Astrocyte of the spinal cord (primary cell): ENCODE results near the gene IFFO2.

ENCODE experiments used
- DNase-seq: peaks from one replicate; pipeline ENCODE4 v3.0.0; 2011; ENCODE audit warnings: low read depth, low spot score
- H3K4me3 ChIP-seq: 2 replicates; pipeline ENCODE4 v1.5.1; 2011; ENCODE audit warnings: low read depth, mild to moderate bottlenecking, low read length, moderate library complexity
- in situ Hi-C: cut with HindIII; loops from 2 replicates; pipeline ENCODE4 v1.10.0; 2017; ENCODE audit warnings: low sequenced_read_pairs
- TF ChIP-seq, protein P1 (sequence below): IDR thresholded peaks from 2 replicates; pipeline ENCODE4 v1.5.1; 2012; ENCODE audit warnings: low read depth, mild to moderate bottlenecking, low read length, inconsistent platforms

The IFFO2 gene

DNA sequence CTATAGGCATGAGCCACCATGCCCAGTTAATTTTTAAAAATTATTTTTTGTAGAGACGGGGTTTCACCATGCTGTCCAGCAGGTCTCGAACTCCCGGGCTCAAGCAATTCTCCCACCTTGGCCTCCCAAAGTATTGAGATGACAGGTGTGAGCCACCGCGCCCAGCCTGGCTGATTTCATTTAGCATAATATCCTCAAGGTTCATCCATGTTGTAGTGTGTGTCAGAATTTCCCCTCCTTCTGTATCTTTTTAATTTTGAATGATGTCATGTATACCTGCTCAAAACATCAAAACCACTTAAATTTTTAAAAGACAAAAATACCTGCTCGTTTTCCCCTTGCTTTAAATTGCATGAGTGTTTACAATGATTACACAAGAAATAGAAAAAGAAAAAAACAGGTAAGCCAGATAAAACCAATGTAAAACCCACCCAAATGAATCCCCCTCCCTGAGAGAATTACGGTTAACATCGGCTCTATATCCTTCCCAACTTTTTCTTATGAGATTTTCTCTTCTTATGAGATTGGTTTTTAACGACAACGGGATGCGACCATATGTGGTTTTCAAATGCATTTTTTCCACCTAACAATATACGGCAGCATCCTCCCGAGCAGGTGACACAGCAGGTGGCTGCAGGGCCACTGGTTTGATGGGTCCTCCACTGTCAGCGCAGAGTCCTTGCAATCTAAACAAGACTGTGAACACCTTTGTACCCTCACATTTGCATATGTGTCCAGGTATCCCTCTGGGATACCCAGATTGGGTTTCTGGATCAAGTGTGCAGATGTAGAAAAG, 22.1 kb downstream of the IFFO2 start:
- no peak overlapping the region for H3K4me3 ChIP-seq
- in situ Hi-C loops, result no loop called here
- no peak for DNase-seq
- TF ChIP-seq, protein P1, sequence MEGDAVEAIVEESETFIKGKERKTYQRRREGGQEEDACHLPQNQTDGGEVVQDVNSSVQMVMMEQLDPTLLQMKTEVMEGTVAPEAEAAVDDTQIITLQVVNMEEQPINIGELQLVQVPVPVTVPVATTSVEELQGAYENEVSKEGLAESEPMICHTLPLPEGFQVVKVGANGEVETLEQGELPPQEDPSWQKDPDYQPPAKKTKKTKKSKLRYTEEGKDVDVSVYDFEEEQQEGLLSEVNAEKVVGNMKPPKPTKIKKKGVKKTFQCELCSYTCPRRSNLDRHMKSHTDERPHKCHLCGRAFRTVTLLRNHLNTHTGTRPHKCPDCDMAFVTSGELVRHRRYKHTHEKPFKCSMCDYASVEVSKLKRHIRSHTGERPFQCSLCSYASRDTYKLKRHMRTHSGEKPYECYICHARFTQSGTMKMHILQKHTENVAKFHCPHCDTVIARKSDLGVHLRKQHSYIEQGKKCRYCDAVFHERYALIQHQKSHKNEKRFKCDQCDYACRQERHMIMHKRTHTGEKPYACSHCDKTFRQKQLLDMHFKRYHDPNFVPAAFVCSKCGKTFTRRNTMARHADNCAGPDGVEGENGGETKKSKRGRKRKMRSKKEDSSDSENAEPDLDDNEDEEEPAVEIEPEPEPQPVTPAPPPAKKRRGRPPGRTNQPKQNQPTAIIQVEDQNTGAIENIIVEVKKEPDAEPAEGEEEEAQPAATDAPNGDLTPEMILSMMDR, result no peak

DNA sequence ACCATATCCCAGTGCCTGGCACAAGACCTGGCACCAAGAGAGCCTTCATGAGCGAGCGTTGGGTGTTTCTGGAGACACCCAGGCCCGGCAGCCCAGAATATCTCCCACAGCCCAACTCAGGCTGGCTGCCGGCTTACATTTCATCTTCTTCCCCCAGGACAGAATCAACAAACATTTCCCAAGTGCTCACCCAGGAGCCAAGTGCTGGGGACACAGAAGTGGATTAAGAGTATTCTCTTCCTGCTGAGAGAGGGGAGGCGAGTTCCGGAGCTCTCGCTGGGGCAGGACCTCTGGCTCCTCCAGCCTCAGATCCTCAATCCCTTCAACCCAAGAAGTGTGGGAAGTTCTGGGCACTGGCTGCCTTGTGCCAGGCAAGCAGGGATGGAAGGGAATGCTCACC, 23.6 kb downstream of the IFFO2 start:
- no peak for DNase-seq
- TF ChIP-seq, protein P1, result no peak
- no peak overlapping the region for H3K4me3 ChIP-seq
- in situ Hi-C loops, result no loop called here

DNA sequence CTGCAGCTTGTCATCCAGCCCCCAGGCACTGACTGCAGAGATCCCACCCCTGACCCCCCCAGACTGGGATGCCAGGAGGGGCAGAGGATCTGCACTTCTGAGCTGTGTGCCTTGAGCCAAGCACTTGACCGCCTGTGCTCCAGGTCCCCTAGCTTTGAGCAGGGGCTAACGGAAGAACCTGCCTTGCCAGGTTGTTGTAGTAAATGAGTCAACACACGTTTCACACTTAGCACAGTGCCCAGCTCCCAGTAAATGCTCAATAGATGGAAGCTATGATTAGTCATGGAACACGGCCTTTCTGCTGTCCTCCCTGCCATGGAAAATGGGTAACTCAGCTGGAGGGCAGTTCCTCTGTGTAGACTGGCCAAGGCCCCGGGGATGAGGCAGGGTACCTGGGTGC, 24.1 kb downstream of the IFFO2 start:
- in situ Hi-C loops, result no loop called here
- no peak for DNase-seq
- no peak overlapping the region for H3K4me3 ChIP-seq
- TF ChIP-seq, protein P1, result no peak

DNA sequence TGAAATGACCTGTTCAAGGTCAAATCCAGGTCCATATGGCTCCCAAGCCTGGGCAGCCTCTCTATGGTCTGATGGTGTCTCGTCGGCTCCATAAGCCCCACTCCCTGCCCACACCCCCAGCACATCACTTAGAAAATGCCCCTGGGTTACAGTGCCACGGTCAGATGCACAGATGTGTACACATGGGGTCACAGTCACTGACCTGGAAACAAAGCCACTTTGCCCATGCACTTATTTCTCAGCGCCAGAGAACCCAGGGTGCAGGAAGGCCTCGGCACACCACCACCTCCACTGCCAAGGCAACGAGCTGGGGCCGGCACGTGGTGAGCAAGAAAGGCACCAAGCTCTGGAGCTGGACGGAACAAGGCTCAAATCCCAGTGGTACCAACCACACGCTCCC, 24.7 kb downstream of the IFFO2 start:
- no peak overlapping the region for H3K4me3 ChIP-seq
- in situ Hi-C loops, result no loop called here
- TF ChIP-seq, protein P1, result no peak
- no peak for DNase-seq

DNA sequence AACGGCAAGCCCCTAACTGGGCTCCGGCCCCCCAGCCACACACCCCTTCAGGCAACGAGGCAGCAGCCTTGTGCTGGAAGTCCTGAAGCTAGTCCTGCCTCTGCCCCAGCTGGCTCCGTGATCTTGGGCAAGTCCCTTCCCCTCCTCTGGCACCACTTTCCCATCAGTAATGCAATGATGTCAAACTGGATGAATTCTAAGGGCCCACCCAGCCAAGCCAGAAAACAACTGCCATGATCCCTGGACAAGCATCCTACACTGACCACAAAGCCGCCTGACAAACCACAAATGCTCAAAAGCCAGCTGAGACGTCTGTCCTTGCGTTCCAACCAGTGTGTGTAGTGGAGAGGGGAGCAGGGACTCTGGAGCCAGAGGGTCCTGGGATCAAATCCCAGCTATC, 26.8 kb downstream of the IFFO2 start:
- peak; percentile 70 for DNase-seq
- no peak overlapping the region for H3K4me3 ChIP-seq
- TF ChIP-seq, protein P1, result no peak
- in situ Hi-C loops, result no loop called here

DNA sequence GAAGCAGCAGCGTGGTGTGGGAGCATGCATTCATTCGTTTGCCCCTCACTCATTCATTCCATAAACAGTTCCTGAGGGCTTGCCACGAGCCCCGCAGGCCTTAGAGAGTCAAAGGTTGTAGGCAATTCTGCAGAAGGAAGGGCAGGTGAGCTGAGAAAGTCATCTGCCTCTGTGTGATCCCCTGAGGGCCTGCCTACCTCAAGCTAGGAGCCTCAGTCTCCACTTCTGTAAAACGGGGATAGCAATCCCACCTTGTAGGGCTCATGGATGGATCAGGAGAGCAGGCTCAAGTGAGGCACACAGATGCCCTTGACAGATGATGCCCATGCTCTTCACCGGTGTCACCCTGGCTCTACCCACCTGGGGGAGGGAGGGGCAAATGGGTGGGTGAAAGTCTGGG, 27.5 kb downstream of the IFFO2 start:
- no peak overlapping the region for H3K4me3 ChIP-seq
- TF ChIP-seq, protein P1, result no peak
- no peak for DNase-seq
- in situ Hi-C loops, result no loop called here

DNA sequence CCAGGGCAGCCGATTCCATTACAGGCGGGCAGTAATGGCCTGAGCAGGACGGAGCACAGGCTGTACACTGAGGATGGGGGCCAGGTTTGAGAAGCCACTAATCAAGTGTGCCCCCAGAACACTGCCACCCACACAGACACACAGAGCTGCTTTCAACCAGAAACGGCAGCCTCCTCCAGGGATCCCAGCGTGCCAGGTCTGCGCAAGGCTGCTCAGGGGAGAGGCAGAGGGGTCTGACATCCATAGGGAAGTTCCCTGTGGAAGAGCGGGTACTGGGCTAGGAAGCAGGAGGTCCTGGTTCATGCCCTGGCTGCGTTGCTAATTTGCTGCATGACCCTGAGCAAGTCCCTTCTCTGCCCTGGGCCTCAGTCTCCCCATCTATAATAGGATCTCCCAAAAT, 28.1 kb downstream of the IFFO2 start:
- TF ChIP-seq, protein P1, result no peak
- DNase-seq, result no peak
- H3K4me3 ChIP-seq, result no peak overlapping the region
- in situ Hi-C loops, result no loop called here
